Measurements from ENCODE around the gene ELAVL2.

DNA sequence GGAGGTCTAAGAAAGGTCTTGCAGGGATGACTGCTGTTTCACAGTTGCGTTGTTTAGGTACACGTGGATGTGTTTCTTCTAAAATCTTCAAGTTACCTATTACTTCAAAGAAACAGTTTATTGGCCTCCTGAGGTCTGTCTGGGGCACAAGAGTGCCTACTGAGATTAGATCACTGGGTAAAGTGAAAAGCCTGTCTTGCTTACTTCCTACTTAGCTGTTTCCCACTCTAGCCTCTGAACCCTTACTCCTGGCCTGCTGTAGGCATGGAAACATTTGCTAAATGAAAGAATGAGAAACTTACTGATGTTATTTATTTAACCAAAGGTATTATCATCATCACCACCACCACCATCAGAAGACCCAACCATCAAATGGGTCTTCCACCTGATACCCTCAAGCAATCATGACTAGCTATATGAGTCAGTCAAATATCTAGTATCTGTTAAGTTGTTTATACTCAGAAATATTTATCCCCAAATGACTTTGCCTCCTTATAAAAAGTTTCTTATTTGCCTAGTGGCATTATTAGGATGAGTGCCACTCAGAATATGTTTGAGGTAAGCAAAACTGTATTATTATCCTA lies 92.5 kb downstream of the ELAVL2 start:
- TF ChIP-seq, protein P1, sequence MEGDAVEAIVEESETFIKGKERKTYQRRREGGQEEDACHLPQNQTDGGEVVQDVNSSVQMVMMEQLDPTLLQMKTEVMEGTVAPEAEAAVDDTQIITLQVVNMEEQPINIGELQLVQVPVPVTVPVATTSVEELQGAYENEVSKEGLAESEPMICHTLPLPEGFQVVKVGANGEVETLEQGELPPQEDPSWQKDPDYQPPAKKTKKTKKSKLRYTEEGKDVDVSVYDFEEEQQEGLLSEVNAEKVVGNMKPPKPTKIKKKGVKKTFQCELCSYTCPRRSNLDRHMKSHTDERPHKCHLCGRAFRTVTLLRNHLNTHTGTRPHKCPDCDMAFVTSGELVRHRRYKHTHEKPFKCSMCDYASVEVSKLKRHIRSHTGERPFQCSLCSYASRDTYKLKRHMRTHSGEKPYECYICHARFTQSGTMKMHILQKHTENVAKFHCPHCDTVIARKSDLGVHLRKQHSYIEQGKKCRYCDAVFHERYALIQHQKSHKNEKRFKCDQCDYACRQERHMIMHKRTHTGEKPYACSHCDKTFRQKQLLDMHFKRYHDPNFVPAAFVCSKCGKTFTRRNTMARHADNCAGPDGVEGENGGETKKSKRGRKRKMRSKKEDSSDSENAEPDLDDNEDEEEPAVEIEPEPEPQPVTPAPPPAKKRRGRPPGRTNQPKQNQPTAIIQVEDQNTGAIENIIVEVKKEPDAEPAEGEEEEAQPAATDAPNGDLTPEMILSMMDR (IDR thresholded peaks at IDR 0.05): no peak
- no peak for TF ChIP-seq EZH2 (IDR thresholded peaks at IDR 0.05)
